ENCODE data around the gene PCGF3.
A peak's percentile ranks its signal among the peaks of the same experiment; 100 is the strongest.

The PCGF3 gene

DNA sequence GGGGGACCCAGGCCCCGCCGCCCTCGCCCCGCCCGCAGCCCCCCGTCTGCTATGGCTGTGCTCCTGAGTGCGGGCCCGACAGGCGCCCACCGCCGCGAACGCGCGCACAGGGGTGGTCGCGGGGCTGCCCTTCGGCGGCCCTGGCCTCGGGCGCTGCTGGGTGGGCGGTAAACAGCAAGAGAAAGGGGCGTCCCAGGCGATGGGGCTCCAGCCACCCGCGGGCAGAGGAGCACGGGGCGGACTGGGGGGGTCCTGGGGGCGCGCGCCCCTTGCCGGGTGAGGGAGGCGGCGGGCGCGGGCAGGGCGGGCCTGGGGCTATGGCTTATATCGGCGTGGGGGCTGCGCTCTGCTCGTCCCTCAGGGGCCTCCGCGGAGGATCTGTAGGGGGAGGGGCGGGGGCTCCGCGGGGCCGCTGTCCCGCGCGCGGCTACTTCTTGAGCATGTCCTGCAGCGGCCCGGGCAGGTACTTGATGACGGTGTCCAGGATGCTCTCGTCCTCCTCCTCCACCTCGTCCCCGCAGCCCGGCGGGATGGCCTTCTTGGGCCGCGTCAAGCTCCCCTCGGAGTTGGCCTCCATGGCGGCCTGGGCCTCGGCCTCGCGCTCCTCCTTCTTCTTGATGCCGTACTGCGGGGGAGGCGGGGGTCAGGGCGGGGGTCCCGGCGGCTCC lies 80.6 kb downstream of the PCGF3 start:
- DNase-seq, result no peak

DNA sequence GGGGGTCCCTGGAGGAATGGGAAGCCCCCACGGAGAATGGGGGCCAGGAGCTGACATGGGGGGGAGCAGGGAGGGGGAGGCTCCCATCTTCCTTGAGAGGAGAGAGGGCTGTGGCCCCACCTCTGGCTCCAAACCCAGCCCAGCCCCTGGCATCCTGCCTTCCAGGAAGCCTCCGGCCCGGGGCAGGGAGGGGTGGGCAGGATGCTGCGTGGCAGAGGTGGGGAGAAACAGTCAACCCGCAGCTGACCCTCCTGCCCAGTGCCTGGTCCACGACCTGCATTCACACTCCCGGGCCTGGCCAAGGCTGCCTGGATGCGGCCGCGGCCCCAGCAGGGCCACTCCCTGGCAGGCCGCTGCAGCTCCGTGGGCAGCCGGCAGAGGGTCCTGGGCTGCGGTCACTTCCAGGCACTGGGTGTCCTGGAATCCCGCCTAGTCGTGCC lies 81.2 kb downstream of the PCGF3 start:
- DNase-seq, result no peak

GRCh38 chr4:787561-787981 lies 81.9 kb downstream of the PCGF3 start:
- no peak for DNase-seq

GRCh38 chr4:788006-788635 lies 82.5 kb downstream of the PCGF3 start:
- DNase-seq, result no peak

DNA sequence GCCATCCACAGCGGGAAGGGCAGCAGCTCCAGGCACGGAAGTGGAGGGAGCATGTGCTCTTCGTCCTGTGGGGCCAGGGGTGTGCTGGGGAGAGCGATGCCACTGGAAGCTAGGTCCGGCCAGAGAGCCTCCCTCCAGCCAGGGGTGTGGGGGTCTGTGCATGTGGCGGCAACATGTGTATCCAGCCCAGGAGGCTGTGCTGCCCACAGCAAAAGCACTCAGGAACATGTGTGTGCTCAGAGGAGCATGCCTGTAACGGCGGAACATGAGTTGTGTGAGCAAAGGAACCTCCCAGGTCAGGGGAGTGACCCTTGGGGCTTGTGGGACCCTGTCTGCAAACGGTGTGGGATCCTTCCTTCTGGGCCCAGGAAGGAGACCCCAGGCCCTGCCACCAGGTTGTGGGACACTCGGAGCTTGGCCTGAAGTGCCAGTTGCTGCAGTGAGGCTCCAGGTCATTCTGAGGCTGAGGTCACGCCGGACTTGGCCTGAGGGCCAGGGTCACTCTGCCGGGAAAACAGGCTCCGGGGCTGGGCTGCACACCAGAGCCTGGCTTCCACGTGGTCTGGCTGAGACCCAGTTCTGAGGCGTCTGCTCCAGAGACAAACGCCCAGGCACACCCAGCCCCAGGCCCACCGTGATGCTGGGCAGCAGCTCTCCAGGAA lies 83.1 kb downstream of the PCGF3 start:
- no peak for DNase-seq

GRCh38 chr4:789571-790465 lies 84.2 kb downstream of the PCGF3 start:
- DNase-seq, result no peak

DNA sequence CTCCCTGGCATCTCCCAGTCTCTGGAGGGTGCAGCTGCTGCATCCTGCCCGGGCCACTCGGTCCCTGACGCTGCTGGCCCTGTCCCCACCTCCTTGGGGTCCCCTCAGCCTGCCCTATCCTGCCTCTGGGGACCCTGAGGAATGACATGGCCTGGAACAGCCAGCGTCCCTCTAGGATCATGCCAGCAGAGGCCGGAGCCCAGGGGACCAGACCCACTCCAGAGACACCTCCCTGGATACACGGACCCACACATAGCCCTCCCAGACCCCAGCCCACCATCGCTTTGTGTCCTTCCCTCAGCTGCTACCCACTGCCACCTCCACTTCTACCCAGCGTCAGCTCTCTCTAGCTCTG lies 84.8 kb downstream of the PCGF3 start:
- DNase-seq, result no peak

DNA sequence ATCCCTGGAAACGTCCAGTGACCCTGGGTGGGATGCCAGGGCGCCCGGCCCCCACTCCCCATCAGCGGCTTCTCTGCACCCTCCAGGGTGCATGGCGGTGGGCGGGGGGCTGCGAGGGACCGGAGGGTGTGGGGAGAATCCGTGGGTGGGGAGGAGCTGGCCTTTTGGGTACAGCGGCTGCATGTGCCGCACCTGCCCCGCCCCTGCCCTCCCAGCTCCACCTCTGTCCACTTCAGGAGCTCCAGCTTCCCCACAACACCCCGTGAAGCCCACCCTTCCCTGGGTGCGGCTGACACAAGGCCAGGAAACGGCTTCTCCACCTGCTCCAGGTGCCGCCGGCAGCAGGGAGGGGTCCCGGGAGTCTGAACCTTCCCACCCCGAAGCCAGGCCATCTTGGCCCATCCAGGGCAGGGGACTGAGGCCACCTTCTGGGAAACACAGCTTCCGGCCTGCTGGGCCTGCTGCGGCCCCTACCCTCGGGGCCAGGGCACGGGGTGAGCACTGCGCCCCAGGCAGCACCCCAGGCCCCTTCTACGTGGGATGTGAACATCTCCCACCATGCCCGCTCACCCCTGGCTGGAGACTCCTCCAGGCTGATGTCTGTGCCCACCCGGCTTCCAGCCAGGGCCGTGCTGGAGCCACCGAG lies 85.7 kb downstream of the PCGF3 start:
- no peak for DNase-seq

DNA sequence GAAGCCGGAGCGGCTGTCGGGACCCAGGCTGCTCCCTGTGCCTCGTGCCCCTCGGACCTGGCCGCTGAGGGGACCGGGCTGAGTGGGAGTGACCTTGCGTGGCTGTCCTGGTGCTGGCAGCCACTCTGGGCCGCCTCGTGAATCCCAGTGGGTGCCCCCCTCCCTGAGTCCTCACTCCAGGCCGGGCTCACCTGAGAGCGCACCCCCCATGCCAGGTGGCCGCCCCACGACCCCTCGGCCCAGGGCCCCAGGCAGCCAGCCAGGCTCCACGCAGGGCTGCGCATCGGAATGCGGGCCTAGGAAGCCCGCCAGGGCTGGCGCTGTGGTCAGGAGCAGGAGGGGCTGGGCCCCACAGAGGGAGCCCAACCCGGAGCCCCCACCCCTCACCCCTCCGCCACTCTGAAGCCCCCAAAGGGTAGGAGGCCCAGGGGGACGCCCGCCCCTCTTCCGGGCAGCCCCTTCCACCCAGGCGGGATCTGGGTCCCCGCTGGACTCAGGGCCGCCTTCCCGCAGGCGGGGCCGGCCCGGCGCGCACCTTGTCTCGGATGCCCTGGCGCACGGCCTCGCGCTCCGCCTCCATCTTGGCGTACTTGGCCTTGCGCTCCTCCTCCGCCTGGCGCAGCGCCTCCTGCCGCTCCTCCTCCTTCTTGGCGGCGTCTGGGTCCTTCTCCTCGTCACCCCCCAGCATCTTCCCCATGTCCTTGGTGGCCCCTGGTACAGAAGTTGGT lies 86.4 kb downstream of the PCGF3 start:
- DNase-seq, result no peak

DNA sequence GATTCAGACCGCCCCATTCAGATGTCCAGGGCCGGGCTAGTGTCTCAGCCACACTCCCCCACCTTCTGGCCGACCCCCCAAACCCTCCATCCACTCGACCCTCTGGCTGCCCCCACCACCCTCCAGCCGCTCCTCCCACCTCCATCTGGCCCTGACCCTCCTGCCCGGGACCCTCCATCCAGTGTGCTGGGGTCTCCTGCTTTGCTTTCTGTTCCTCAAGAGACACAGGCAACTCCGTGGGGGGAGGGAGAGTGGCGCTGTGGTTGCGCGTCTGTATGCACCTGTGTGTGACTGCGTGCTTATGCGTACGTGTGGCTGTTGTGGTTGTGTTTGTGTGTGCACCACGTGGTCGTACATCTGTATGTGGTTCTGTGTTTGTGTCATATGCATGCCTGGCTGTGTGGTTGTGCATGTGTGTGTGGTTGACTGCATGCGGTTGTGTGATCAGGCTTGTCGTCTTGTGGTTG lies 87.0 kb downstream of the PCGF3 start:
- DNase-seq, result no peak

DNA sequence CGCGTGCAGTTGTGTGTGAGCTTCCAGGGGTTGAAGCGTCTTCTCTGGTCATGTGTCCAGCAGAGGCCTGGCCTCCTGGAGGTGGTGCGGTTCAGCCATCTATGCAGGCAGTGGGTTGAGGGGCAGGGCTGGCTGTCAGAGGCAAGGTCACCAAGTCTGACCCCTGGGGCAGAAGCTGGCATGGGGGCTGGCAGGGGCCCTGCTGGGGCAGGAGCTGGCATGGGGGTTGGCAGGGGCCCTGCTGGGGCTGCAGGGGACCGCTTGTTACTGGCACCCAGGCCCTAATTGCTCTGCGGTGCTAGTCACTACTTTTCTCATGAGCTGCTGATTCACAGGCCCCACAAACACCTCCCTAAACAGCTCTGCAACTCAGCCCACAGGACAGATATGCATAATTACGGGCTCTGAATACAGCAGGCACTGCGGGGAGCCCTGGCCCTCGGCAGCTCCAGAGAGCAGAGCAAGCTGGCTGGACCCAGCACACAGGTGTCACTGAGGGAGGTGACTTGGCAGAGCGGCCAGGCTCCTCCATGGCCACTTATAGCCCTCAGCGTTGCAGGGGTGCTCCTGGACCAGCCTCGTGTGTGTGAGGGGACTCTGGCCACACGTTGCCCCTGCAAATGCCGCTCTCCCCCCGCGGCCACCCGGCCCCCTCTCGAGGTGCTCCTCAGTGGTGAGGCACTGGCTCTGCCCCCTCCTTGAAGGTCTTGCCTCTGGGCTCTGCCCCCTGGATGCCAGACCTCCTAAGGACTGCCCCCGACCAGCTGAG lies 87.6 kb downstream of the PCGF3 start:
- no peak for DNase-seq

DNA sequence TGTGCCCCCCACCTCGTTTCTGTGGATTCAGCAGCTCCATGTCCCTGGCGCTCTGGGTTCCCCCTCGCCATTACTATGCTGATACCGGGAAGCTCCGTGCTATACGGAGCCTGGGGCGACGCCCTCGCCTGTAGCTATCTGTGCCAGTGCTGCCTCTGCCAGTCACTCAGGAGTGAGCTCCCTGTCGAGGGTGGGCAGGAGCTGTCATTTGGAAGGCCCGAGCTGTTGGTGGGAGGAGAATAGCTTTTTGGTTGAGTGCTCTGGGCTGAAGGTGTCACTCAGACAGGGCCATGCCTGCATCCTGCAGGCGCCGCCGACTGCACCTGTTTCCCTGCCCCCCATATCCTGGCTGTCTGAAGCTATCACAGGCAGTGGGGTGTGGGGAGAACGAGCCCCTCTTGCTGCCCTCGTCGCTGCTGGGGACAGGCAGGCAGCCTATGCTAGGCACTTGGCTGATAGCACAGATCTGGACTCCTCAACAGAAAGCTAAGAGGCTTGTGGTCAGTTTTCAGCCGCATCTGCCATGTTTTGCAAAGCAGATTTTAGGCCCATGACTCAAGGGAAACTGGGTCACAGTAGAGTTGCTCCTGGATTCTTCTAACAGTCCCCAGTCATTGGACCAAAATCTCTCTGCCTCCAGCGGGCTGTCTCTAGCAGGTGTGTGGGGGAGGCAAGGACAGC lies 88.4 kb downstream of the PCGF3 start:
- no peak for DNase-seq

DNA sequence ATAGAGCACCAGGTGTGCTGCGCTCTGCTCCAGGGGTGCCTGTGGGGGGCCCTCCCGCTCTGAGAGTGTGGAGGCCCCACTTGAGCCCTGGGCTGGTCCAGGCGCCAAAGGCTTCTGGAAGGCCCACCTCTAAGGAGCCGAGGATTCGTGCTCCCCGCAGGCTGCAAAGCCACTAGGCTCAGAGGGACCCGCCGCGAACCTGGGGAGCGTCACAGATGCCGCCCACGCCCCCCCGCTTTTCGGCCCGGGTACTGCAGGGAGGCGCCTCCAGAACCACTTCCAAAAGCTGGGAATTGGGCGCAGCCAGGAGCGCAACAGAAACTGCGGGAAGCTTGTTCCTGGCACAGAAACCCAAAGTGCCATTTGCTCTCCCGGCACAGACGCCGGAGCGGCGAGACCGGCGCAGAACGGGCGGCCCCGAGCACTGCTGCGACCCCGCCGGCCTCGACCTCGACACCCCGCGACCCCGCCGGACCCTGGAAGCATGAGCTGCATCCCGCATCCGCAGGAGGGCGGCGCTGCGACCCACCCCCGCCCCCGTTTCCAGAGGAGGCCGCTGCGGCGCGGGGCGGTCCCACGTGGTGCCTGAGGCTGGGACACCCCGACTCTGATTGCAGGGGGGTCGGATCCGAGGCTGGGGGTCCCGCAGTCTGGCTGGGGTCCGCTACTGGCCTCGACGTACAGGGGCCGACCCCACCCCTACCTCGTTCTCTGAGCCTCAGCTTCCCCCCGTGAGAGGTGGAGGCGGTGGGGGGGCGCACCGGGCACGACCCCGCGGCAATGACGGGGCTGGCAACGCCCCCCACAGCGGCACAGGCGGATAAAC lies 89.5 kb downstream of the PCGF3 start:
- DNase-seq, result no peak

DNA sequence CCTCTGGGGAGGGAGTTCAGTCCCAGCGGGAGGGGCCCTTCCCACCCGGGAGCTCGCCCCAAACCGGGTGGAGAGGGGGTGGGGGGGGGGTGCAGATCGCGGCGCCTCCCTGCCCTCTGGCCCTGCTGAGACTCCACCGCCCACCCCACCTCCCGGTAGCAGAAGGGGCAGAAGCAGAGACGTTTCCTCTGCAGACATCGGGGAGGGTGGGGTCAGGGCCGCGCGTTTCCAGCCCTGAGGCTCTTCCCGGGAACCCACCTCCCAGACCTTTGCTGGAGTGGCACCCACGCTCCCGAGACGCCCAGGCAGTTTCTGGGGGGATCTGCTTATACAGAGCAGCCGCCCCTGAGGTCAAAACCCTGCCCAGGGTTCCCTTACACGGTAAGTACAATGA lies 90.1 kb downstream of the PCGF3 start:
- DNase-seq, result no peak

- DNase-seq, result no peak
Measured at GRCh38 chr4:796206-796605, 90.6 kb downstream of the PCGF3 start.

DNA sequence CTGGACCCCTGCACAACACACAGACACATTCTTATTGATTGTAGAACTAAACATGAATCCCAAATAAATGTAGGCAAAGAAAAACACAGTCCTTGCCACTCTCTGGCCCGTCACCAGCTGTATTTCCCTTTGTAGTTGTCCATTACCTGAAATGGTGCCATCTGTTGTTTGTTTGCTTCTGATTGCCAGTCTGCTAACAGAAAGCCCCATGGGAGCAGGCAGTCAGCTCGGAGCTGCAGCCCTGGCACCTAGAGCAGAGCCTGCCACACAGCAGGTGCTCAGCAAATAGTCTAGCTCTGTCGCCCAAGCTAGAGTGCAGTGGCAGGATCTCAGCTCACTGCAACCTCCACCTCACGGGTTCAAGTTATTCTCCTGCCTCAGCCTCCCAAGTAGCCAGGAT lies 91.4 kb downstream of the PCGF3 start:
- DNase-seq, result peak; percentile 18

- no peak for DNase-seq
Measured at GRCh38 chr4:801436-802124, 95.9 kb downstream of the PCGF3 start.

GRCh38 chr4:803884-804283 lies 98.3 kb downstream of the PCGF3 start:
- no peak for DNase-seq

- no peak for DNase-seq
Measured at GRCh38 chr4:804804-805203, 99.2 kb downstream of the PCGF3 start.
